Fibroblast of lung (primary cell): ENCODE results near the gene GLIPR2. TPM values are rescaled to one million over a fixed set of nuclear protein-coding genes. Genes with fewer than 3 reads are reported as not detected.
"Not testable (repeated sequence)": the region's sequence is repeated elsewhere in the genome, so short reads cannot be mapped to it uniquely, and the experiment has no call there.

ENCODE experiments used
- DNase-seq, 2 donors: peaks; one replicate each; pipeline versions ENCODE4 v3.0.0 to v3.0.0-alpha.2; 2010; ENCODE audit warnings: low read depth in 2 of 2
- H2AFZ ChIP-seq: 2 replicates; pipeline ENCODE4 v1.5.1; 2012; ENCODE audit warnings: low read length, control low read depth, inconsistent platforms
- H3K27ac ChIP-seq: 2 replicates; pipeline ENCODE4 v1.5.1; 2011; ENCODE audit warnings: low read length, control low read depth; ENCODE audit not compliant: insufficient read depth
- H3K27me3 ChIP-seq: 2 replicates; pipeline ENCODE4 v1.5.1; 2011; ENCODE audit warnings: mild to moderate bottlenecking, low read length; ENCODE audit not compliant: control insufficient read depth, insufficient read depth
- H3K36me3 ChIP-seq: 2 replicates; pipeline ENCODE4 v1.5.1; 2011; ENCODE audit warnings: low read length; ENCODE audit not compliant: control insufficient read depth, insufficient read depth
- H3K4me1 ChIP-seq: 2 replicates; pipeline ENCODE4 v1.5.1; 2011; ENCODE audit warnings: low read length; ENCODE audit not compliant: control insufficient read depth, insufficient read depth; ENCODE audit errors: extremely low read depth
- H3K4me2 ChIP-seq: 2 replicates; pipeline ENCODE4 v1.5.1; 2011; ENCODE audit warnings: low read length, control low read depth; ENCODE audit not compliant: insufficient read depth; ENCODE audit errors: extremely low read depth
- H3K4me3 ChIP-seq, 4 experiments: fragments of 200-600 bp in 1 of 4; sonication (generic) in 1 of 4; replicated peaks in 1 of 4; 2 replicates each; pipeline ENCODE4 v1.5.1; 2011 to 2016; ENCODE audit warnings: low read length in 4 of 4, low read depth in 3 of 4, mild to moderate bottlenecking in 3 of 4, control low read depth in 2 of 4, inconsistent platforms in 1 of 4, mixed read lengths in 1 of 4; ENCODE audit not compliant: insufficient read depth in 1 of 4; ENCODE audit errors: control extremely low read depth in 1 of 4
- H3K79me2 ChIP-seq: 2 replicates; pipeline ENCODE4 v1.5.1; 2012; ENCODE audit warnings: mild to moderate bottlenecking, low read length, inconsistent platforms; ENCODE audit not compliant: control insufficient read depth, insufficient read depth
- H3K9ac ChIP-seq: 2 replicates; pipeline ENCODE4 v1.5.1; 2011; ENCODE audit warnings: mild to moderate bottlenecking, low read length, control low read depth; ENCODE audit not compliant: insufficient read depth
- H3K9me3 ChIP-seq: 2 replicates; pipeline ENCODE4 v1.5.1; 2012; ENCODE audit warnings: low read depth, low read length; ENCODE audit not compliant: control insufficient read depth, insufficient read depth
- H4K20me1 ChIP-seq: 2 replicates; pipeline ENCODE4 v1.5.1; 2011; ENCODE audit warnings: low read length; ENCODE audit not compliant: control insufficient read depth, insufficient read depth; ENCODE audit errors: extremely low read depth
- EZH2 ChIP-seq: IDR thresholded peaks from 2 replicates; pipeline ENCODE4 v1.5.1; 2012; ENCODE audit warnings: low read length, control low read depth, mild to moderate bottlenecking; ENCODE audit errors: missing control alignments
- polyA minus RNA-seq: library from RNA; depleted of rRNA, polyadenylated mRNA; stranded (reverse); fragments of >200 nt; gene quantifications from 2 replicates; pipeline ENCODE4 v1.2.3, GENCODE V29; 2011; ENCODE audit warnings: low replicate concordance
- polyA plus RNA-seq, 2 donors: library from polyadenylated mRNA; depleted of rRNA in 1 of 2; stranded (reverse) in 1 of 2; unstranded in 1 of 2; fragments of >200 nt; gene quantifications; 2 replicates each; pipeline ENCODE4 v1.2.1, GENCODE V29; 2011 to 2012; ENCODE audit warnings: missing spikeins in 1 of 2
- total RNA-seq: library from RNA; depleted of rRNA; stranded (reverse); fragments of >200 nt; gene quantifications from 2 replicates; pipeline ENCODE4 v1.2.1, GENCODE V29; 2014
- TF ChIP-seq, protein P1 (sequence below), 2 donors: IDR thresholded peaks in 1 of 2; conservative IDR thresholded peaks in 1 of 2; 1 replicate in 1 of 2; 2 replicates in 1 of 2; pipeline ENCODE4 v1.5.1; 2011 to 2012; ENCODE audit warnings: low read length in 2 of 2, control low read depth in 1 of 2, inconsistent platforms in 1 of 2, low read depth in 1 of 2, mild to moderate bottlenecking in 1 of 2

GLIPR2 gene, protein sequence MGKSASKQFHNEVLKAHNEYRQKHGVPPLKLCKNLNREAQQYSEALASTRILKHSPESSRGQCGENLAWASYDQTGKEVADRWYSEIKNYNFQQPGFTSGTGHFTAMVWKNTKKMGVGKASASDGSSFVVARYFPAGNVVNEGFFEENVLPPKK
- total RNA-seq (40.0 and 47.8 TPM in 2 replicates), polyA plus RNA-seq (57.8 and 108 TPM in 2 replicates), polyA minus RNA-seq (40.5 and 42.1 TPM in 2 replicates)
- polyA plus RNA-seq (2012): 44.5 and 88.5 TPM in 2 replicates

DNA sequence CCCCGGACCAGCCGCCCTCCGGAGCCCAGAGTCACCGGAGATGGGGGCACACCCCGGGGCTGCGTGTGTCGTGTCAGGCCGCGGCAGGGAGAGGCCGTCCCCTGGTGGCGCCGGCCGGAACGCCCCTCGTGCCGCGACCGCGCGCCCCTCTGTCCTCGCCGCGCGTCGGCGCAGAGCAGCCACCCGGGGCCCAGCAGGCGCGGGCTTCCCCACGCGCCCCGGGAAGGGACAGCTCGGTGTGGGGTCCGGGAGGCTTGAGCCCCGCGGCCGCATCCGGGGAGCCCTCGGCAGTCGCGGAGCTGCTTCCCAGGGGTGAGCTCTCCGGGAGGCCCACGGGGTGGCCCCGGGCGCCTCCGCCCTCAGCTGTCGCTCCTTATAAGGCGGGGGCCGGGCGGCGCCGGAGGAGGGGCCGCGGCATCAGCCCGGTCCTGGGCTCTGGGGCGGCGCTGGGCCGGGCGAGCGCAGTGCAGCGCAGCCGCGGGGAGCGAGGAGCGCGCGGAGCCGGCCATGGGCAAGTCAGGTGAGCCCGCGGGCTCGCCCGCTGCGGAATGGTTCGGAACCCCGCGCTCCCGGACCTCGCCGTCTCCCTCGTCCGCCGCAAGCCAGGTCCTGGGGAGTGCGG is at the start of gene GLIPR2:
Gene GLIPR2 (plus strand): TSS at position 462 of the 622 bp plus-strand sequence. CDS start 46 bp downstream, at position 508.
- TF ChIP-seq, protein P1, sequence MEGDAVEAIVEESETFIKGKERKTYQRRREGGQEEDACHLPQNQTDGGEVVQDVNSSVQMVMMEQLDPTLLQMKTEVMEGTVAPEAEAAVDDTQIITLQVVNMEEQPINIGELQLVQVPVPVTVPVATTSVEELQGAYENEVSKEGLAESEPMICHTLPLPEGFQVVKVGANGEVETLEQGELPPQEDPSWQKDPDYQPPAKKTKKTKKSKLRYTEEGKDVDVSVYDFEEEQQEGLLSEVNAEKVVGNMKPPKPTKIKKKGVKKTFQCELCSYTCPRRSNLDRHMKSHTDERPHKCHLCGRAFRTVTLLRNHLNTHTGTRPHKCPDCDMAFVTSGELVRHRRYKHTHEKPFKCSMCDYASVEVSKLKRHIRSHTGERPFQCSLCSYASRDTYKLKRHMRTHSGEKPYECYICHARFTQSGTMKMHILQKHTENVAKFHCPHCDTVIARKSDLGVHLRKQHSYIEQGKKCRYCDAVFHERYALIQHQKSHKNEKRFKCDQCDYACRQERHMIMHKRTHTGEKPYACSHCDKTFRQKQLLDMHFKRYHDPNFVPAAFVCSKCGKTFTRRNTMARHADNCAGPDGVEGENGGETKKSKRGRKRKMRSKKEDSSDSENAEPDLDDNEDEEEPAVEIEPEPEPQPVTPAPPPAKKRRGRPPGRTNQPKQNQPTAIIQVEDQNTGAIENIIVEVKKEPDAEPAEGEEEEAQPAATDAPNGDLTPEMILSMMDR (conservative IDR thresholded peaks at IDR 0.05 in 1 of 2, IDR thresholded peaks at IDR 0.05 in 1 of 2; ENCODE audit: low read depth in 1 of 2, low read length in 2 of 2): no peak
- TF ChIP-seq EZH2: no peak
- Histone ChIP-seq H3K27ac (peak within 1 kb of the TSS; percentile 10), H3K9ac (peak within 1 kb of the TSS; percentile 63), H3K4me2 (peak within 1 kb of the TSS; percentile 97), H3K4me3 (peak within 1 kb of the TSS; percentile 55 to 82 (median 76)), H3K27me3 (no peaks in the 10 kb centered on the region), H2AFZ (peak within 1 kb of the TSS; percentile 45), H3K9me3 (no peaks in the 10 kb centered on the region), H3K36me3 (no peaks in the 10 kb centered on the region), H3K79me2 (no peaks in the 10 kb centered on the region), H3K4me1 (peaks cover 9% of the 10 kb centered on the region), H4K20me1 (no peaks in the 10 kb centered on the region)
- DNase-seq: peak; percentile 68 to 70

DNA sequence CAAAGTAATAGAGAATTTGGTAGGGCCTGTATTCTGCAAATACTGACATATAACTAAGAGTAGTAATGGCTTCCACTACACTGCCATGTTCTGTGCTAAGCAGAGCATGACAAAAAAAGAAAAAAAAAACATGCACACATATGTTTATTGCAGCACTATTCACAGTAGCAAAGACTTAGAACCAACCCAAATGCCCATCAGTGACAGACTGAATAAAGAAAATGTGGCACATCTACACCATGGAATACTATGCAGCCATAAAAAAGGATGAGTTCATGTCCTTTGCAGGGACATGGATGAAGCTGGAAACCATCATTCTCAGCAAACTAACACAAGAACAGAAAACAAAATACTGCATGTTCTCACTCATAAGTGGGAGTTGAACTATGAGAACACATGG is 49.5 kb upstream of the GLIPR2 start:
- H2AFZ ChIP-seq, H3K4me3 ChIP-seq, H3K27ac ChIP-seq, DNase-seq, H3K4me2 ChIP-seq, H3K9me3 ChIP-seq, H3K79me2 ChIP-seq, H3K9ac ChIP-seq, H3K36me3 ChIP-seq, H3K27me3 ChIP-seq, H4K20me1 ChIP-seq: not testable (repeated sequence)
- peaks cover 14% of the 10 kb centered on the region for H3K4me1 ChIP-seq

DNA sequence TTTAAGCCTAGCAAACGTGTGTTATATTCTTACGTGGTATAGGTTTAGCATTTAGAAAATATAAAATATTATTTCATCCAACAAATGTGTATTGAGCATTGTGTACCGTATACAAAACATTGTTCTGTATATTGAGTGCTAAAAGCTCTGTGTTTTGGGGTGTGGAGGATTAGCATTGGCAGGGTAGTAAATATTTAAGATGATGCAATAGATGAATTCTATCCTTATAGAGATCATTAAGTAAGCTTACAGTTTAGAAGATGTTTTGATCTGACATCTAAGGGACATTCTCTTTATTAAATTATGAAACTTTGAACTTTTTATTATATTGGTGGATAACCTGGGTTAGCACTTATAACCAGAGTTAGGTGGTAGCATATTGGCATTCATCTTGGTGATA is 48.5 kb upstream of the GLIPR2 start:
- TF ChIP-seq, protein P1 (conservative IDR thresholded peaks at IDR 0.05 in 1 of 2, IDR thresholded peaks at IDR 0.05 in 1 of 2; ENCODE audit: low read depth in 1 of 2, low read length in 2 of 2): no peak
- TF ChIP-seq EZH2: no peak
- Histone ChIP-seq H3K27ac (no peak overlapping the region), H3K4me3 (no peak overlapping the region), H2AFZ (no peak overlapping the region), H3K4me1 (peaks cover 14% of the 10 kb centered on the region), H4K20me1 (no peaks in the 10 kb centered on the region), H3K79me2 (no peaks in the 10 kb centered on the region), H3K4me2 (no peak overlapping the region), H3K27me3 (no peaks in the 10 kb centered on the region), H3K9me3 (no peaks in the 10 kb centered on the region), H3K36me3 (peaks cover 5% of the 10 kb centered on the region), H3K9ac (no peak overlapping the region)
- no peak for DNase-seq
